ENCODE results near the gene TMEM223. TPM values are rescaled to one million over a fixed set of nuclear protein-coding genes. Genes with fewer than 3 reads are reported as not detected.
"Not testable (repeated sequence)": the region's sequence is repeated elsewhere in the genome, so short reads cannot be mapped to it uniquely, and the experiment has no call there.

The TMEM223 gene
- total RNA-seq, result 10 to 100 TPM in 2 of 4 donors, 1 to 10 TPM in 2; 1.0 to 28.0 (median 10.0) TPM

GRCh38 chr11:62791501-62792201 lies at the start of gene TMEM223:
Gene TMEM223 (minus strand): TSS chr11:62792006. CDS start chr11:62791994, 12 bp downstream.
- no peaks in the 10 kb centered on the region for H3K27me3 ChIP-seq
- no peaks in the 10 kb centered on the region for H3K36me3 ChIP-seq
- H3K9me3 ChIP-seq, result no peaks in the 10 kb centered on the region
- TF ChIP-seq, protein P1, sequence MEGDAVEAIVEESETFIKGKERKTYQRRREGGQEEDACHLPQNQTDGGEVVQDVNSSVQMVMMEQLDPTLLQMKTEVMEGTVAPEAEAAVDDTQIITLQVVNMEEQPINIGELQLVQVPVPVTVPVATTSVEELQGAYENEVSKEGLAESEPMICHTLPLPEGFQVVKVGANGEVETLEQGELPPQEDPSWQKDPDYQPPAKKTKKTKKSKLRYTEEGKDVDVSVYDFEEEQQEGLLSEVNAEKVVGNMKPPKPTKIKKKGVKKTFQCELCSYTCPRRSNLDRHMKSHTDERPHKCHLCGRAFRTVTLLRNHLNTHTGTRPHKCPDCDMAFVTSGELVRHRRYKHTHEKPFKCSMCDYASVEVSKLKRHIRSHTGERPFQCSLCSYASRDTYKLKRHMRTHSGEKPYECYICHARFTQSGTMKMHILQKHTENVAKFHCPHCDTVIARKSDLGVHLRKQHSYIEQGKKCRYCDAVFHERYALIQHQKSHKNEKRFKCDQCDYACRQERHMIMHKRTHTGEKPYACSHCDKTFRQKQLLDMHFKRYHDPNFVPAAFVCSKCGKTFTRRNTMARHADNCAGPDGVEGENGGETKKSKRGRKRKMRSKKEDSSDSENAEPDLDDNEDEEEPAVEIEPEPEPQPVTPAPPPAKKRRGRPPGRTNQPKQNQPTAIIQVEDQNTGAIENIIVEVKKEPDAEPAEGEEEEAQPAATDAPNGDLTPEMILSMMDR (IDR thresholded peaks at IDR 0.05), result peak in 3 of 4 experiments; percentile 7 to 41 (median 19)
- peak; percentile 53 to 68 for TF ChIP-seq POLR2A (IDR thresholded peaks at IDR 0.05)
- peaks cover 0 to 5% of the 10 kb centered on the region in 2 donors for H3K4me1 ChIP-seq
- DNase-seq, result peak; percentile 82 to 87
- H3K27ac ChIP-seq, result peak within 1 kb of the TSS; percentile 76 to 85
- H3K4me3 ChIP-seq, result peak within 1 kb of the TSS; percentile 69 to 72
- intact Hi-C loops (cut with DNase I; ENCODE audit: low total_unique reads), result no loop called here

- Histone ChIP-seq H3K27ac (peak overlapping the region; percentile 99 to 100), H3K4me3 (peak overlapping the region; percentile 84 to 100)
- DNase-seq, result peak; percentile 67 to 79
- H3K36me3 ChIP-seq; H3K27me3 ChIP-seq; H3K4me1 ChIP-seq; H3K9me3 ChIP-seq; intact Hi-C loops (cut with DNase I; ENCODE audit: low total_unique reads): not testable (repeated sequence)
Observed at GRCh38 chr11:62840721-62841360, 49.0 kb upstream of the TMEM223 start.

DNA sequence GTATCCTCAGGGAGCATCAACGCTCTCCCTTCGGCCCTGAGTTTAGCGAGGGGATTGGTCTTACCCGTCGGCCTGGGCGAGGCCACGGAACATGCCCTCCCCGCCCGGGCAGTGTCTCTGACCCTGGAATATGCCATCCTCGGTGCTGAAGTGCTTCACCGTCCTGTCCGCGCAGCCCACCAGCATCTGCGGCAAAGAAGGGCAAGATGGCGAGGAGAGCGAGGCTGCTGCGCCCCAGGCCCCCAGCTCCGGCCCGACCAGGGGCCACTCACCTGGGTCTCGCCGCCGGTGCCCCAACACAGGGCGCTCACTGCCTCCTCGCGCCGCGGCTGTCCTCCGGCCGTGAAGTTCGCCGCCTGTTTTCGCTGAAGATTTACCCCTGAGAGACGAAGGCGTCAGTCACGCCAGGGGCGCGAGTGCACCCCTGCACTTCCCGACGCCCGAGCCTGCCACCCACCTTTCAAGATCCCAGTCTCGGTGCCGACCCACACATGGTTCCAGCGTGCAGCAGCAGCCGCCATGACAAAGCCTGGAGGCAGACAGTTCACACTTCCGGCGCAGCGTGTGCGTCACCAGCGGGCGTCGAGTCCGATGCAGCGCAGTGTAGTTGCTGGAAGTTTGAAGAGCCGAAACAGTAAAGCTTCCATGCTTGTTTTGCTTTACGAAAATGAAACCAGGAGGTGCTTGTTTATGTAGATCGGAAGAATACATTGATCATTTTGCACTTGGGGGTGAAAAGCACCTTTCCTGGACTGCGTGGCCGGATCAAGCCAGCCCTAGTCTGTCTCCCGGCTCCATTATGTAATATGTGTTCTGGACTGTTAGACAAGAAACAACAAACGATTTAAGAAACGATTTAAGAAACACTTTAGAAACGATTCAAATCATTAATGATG lies 47.5 kb upstream of the TMEM223 start, which contains the start of gene WDR74:
TSS of gene WDR74 (minus strand) at position 541 of the 896 bp plus-strand sequence. CDS start at position 521, 20 bp downstream.
- Histone ChIP-seq H3K4me1 (peaks cover 0 to 8% of the 10 kb centered on the region in 2 donors), H3K27ac (peak within 1 kb of the TSS; percentile 99 to 100), H3K27me3 (no peaks in the 10 kb centered on the region), H3K9me3 (no peaks in the 10 kb centered on the region), H3K4me3 (peak within 1 kb of the TSS; percentile 84 to 100), H3K36me3 (no peaks in the 10 kb centered on the region)
- TF ChIP-seq, protein P1 (IDR thresholded peaks at IDR 0.05), result no peak
- TF ChIP-seq POLR2A (IDR thresholded peaks at IDR 0.05), result peak; percentile 86 to 90
- DNase-seq, result peak; percentile 91 to 92
- intact Hi-C loops (cut with DNase I; ENCODE audit: low total_unique reads), result no loop called here

DNA sequence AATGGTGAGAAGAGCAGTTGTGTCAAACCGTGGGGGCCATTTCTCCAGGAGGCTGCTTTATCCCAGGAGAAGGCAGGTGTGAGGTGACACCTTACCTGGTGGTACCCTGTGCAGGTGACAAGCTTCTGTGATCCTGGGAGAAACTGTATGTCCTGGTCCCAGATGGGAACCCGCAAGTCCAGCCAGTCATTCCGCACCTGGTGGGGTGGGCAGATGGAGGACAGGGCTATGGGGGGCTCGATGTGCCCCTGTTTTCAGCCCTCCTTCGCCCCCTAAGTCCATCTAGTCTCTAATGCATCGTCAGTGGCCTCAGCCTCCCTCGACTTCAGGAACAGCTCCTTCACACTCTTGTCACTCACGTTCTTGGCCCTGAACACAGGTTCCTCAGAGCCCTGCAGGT lies 43.5 kb upstream of the TMEM223 start:
- DNase-seq, result no peak
- TF ChIP-seq POLR2A (IDR thresholded peaks at IDR 0.05), result no peak
- TF ChIP-seq, protein P1 (IDR thresholded peaks at IDR 0.05), result no peak
- Histone ChIP-seq H3K4me3 (no peak overlapping the region), H3K36me3 (no peaks in the 10 kb centered on the region), H3K27me3 (no peaks in the 10 kb centered on the region), H3K4me1 (peaks cover 0 to 12% of the 10 kb centered on the region in 2 donors), H3K9me3 (no peaks in the 10 kb centered on the region), H3K27ac (no peak overlapping the region)
- intact Hi-C loops (cut with DNase I; ENCODE audit: low total_unique reads), result no loop called here

All from uterus (tissue), 4 donors.